ENCODE measurements around the gene UNC13C. TPM values are rescaled to one million over a fixed set of nuclear protein-coding genes. Genes with fewer than 3 reads are reported as not detected.

Gene UNC13C
- total RNA-seq, 1 experiment from 2014 or later, result not detected

DNA sequence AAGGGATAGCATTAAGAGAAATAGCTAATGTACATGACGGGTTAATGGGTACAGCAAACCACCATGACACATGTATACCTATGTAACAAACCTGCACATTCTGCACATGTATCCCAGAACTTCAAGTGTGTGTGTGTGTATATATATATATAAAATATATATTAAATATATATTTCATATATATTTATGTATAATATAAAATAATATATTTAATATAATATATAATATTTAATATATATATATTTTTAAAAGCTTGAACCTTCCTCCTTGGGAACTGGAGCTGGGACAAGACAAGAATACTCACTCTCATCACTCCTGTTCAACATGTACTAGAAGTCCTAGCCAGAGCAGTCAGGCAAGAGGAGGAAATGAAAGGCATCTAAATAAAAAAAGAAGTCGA lies 149.3 kb downstream of the UNC13C start:
- no peaks in the 10 kb centered on the region for H3K36me3 ChIP-seq (ENCODE audit: control insufficient read depth in 1 of 2, insufficient read depth in 2 of 2, low read length in 2 of 2)
- ChIA-PET POLR2A (no interaction called here), CTCF (no interaction called here), RAD21 (ENCODE audit: low non-redundant PET in 1 of 2, low total read pairs in 2 of 2, uncharacterized antibody in 2 of 2, unreplicated experiment in 2 of 2) (no interaction called here)
- no TSS peak for BruUV-seq (replicated peaks)
- peaks cover 3 to 4% of the 10 kb centered on the region in 2 experiments; a peak in 2 of 4 replicates for H3K9me3 ChIP-seq (ENCODE audit: control insufficient read depth in 1 of 2, insufficient read depth in 1 of 2, low read depth in 1 of 2, low read length in 2 of 2)
- no peaks in the 10 kb centered on the region for H3K27me3 ChIP-seq (ENCODE audit: insufficient read depth, low read length)
- H3K4me1 ChIP-seq (ENCODE audit: control insufficient read depth in 1 of 2, insufficient read depth in 2 of 2, low read length in 2 of 2), result no peaks in the 10 kb centered on the region
- ATAC-seq (no peak), DNase-seq (ENCODE audit: low read depth, low spot score) (no peak)
- H3K9ac ChIP-seq (ENCODE audit: low read length), result no peak overlapping the region
- TF ChIP-seq SRF (IDR thresholded peaks at IDR 0.05; ENCODE audit: low read depth), result no peak
- no peak for TF ChIP-seq POLR2AphosphoS5 (IDR thresholded peaks at IDR 0.05; ENCODE audit: low read depth, low read length)
- TF ChIP-seq EZH2phosphoT487 (IDR thresholded peaks at IDR 0.05; ENCODE audit: borderline replicate concordance), result no peak
- TF ChIP-seq ZFX (IDR thresholded peaks at IDR 0.05), result no peak
- no peak for TF ChIP-seq SIN3A (IDR thresholded peaks at IDR 0.05; ENCODE audit: low read depth)
- no peak for TF ChIP-seq CBX3 (IDR thresholded peaks at IDR 0.05; ENCODE audit: low read depth)
- TF ChIP-seq ELF1 (IDR thresholded peaks at IDR 0.05; ENCODE audit: borderline replicate concordance, low read depth), result no peak
- no peak for TF ChIP-seq EGR1 (IDR thresholded peaks at IDR 0.05; ENCODE audit: low read depth)
- TF ChIP-seq SP1 (IDR thresholded peaks at IDR 0.05; ENCODE audit: low read depth), result no peak
- no peak for TF ChIP-seq RAD21 (IDR thresholded peaks at IDR 0.05; ENCODE audit: low read depth)
- no peak for TF ChIP-seq CEBPB (IDR thresholded peaks at IDR 0.05; ENCODE audit: low read depth)
- TF ChIP-seq TCF7L2 (IDR thresholded peaks at IDR 0.05; ENCODE audit: borderline replicate concordance, extremely low read depth, insufficient read depth, insufficient read length), result no peak
- TF ChIP-seq, protein P1, sequence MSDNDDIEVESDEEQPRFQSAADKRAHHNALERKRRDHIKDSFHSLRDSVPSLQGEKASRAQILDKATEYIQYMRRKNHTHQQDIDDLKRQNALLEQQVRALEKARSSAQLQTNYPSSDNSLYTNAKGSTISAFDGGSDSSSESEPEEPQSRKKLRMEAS (IDR thresholded peaks at IDR 0.05), result no peak
- TF ChIP-seq, protein P2, sequence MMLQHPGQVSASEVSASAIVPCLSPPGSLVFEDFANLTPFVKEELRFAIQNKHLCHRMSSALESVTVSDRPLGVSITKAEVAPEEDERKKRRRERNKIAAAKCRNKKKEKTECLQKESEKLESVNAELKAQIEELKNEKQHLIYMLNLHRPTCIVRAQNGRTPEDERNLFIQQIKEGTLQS (IDR thresholded peaks at IDR 0.05), result no peak
- TF ChIP-seq, protein P3, sequence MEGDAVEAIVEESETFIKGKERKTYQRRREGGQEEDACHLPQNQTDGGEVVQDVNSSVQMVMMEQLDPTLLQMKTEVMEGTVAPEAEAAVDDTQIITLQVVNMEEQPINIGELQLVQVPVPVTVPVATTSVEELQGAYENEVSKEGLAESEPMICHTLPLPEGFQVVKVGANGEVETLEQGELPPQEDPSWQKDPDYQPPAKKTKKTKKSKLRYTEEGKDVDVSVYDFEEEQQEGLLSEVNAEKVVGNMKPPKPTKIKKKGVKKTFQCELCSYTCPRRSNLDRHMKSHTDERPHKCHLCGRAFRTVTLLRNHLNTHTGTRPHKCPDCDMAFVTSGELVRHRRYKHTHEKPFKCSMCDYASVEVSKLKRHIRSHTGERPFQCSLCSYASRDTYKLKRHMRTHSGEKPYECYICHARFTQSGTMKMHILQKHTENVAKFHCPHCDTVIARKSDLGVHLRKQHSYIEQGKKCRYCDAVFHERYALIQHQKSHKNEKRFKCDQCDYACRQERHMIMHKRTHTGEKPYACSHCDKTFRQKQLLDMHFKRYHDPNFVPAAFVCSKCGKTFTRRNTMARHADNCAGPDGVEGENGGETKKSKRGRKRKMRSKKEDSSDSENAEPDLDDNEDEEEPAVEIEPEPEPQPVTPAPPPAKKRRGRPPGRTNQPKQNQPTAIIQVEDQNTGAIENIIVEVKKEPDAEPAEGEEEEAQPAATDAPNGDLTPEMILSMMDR (IDR thresholded peaks at IDR 0.05 in 2 of 3, conservative IDR thresholded peaks at IDR 0.05 in 1 of 3; ENCODE audit: borderline replicate concordance in 1 of 3, insufficient read depth in 1 of 3, low read depth in 2 of 3, low read length in 2 of 3), result no peak
- TF ChIP-seq, protein P4, sequence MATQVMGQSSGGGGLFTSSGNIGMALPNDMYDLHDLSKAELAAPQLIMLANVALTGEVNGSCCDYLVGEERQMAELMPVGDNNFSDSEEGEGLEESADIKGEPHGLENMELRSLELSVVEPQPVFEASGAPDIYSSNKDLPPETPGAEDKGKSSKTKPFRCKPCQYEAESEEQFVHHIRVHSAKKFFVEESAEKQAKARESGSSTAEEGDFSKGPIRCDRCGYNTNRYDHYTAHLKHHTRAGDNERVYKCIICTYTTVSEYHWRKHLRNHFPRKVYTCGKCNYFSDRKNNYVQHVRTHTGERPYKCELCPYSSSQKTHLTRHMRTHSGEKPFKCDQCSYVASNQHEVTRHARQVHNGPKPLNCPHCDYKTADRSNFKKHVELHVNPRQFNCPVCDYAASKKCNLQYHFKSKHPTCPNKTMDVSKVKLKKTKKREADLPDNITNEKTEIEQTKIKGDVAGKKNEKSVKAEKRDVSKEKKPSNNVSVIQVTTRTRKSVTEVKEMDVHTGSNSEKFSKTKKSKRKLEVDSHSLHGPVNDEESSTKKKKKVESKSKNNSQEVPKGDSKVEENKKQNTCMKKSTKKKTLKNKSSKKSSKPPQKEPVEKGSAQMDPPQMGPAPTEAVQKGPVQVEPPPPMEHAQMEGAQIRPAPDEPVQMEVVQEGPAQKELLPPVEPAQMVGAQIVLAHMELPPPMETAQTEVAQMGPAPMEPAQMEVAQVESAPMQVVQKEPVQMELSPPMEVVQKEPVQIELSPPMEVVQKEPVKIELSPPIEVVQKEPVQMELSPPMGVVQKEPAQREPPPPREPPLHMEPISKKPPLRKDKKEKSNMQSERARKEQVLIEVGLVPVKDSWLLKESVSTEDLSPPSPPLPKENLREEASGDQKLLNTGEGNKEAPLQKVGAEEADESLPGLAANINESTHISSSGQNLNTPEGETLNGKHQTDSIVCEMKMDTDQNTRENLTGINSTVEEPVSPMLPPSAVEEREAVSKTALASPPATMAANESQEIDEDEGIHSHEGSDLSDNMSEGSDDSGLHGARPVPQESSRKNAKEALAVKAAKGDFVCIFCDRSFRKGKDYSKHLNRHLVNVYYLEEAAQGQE (IDR thresholded peaks at IDR 0.05; ENCODE audit: low read depth), result no peak
- no peak overlapping the region for H3K4me2 ChIP-seq (ENCODE audit: low read length)
- no peak overlapping the region for H2AFZ ChIP-seq (ENCODE audit: low read depth, low read length, poor library complexity, severe bottlenecking)
- H4K20me1 ChIP-seq (ENCODE audit: insufficient read depth), result no peaks in the 10 kb centered on the region
- H3K9me2 ChIP-seq (ENCODE audit: insufficient read depth), result no peaks in the 10 kb centered on the region
- H3K4me3 ChIP-seq (replicated peaks in 1 of 2; ENCODE audit: low read depth in 1 of 2, low read length in 2 of 2), result no peak overlapping the region
- no peak overlapping the region for H3K27ac ChIP-seq (ENCODE audit: low read depth, low read length)
- no peaks in the 10 kb centered on the region for H3K79me2 ChIP-seq (ENCODE audit: insufficient read depth, low read length)
- intact Hi-C loops (cut with micrococcal nuclease), result no loop called here

All from HCT116 (cell line).